ENCODE results near the gene ELAVL1.

DNA sequence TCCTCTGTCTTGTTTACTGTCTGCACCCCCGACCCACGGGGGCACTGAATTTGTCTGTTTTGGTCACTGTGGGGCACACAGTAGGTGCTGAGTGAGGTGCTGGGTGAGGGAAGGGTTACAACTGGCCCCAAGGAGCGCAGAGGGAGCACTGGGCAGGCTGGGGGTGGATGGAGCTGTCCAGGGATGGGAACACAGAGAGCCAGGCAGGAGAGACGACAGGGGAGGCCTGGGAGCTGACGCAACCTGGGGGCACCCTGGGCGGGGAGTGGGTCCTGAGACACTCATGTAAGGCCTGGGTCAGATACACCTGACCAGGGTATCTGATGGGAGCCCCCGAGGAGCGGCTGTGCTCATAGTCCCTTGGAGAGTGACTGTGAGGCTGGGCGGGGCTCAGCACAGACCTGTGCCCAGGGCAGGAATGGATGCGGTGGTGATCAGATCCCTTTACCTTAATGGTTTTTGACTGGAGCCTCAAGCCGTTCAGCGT, 24.8 kb downstream of the ELAVL1 start:
- TF ChIP-seq, protein P1, sequence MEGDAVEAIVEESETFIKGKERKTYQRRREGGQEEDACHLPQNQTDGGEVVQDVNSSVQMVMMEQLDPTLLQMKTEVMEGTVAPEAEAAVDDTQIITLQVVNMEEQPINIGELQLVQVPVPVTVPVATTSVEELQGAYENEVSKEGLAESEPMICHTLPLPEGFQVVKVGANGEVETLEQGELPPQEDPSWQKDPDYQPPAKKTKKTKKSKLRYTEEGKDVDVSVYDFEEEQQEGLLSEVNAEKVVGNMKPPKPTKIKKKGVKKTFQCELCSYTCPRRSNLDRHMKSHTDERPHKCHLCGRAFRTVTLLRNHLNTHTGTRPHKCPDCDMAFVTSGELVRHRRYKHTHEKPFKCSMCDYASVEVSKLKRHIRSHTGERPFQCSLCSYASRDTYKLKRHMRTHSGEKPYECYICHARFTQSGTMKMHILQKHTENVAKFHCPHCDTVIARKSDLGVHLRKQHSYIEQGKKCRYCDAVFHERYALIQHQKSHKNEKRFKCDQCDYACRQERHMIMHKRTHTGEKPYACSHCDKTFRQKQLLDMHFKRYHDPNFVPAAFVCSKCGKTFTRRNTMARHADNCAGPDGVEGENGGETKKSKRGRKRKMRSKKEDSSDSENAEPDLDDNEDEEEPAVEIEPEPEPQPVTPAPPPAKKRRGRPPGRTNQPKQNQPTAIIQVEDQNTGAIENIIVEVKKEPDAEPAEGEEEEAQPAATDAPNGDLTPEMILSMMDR (IDR thresholded peaks at IDR 0.05), result no peak
- TF ChIP-seq POLR2A (IDR thresholded peaks at IDR 0.05), result no peak

Measured in adrenal gland (tissue), 5 donors.